ENCODE results near the gene FBXO24.

Gene FBXO24

GRCh38 chr7:100575206-100575631 lies 10.9 kb upstream of the FBXO24 start:
- DNase-seq: no peak

- DNase-seq: no peak
Measured at GRCh38 chr7:100575746-100576383, 10.3 kb upstream of the FBXO24 start.

GRCh38 chr7:100576384-100576993 lies 9.6 kb upstream of the FBXO24 start:
- no peak for DNase-seq

- no peak for DNase-seq
Measured at GRCh38 chr7:100577103-100577502, 9.0 kb upstream of the FBXO24 start.

GRCh38 chr7:100577507-100577906 lies 8.6 kb upstream of the FBXO24 start:
- no peak for DNase-seq

- DNase-seq: no peak
Measured at GRCh38 chr7:100578246-100579183, 7.6 kb upstream of the FBXO24 start.

- DNase-seq: no peak
Measured at GRCh38 chr7:100580466-100581283, 5.5 kb upstream of the FBXO24 start.

- no peak for DNase-seq
Measured at GRCh38 chr7:100582041-100582579, 4.0 kb upstream of the FBXO24 start.

GRCh38 chr7:100582650-100583049 lies 3.5 kb upstream of the FBXO24 start:
- DNase-seq: no peak

GRCh38 chr7:100583132-100584053 lies 2.7 kb upstream of the FBXO24 start:
- DNase-seq: peak; percentile 82

GRCh38 chr7:100584054-100584682 lies 2.0 kb upstream of the FBXO24 start:
- DNase-seq: no peak

- DNase-seq: no peak
Measured at GRCh38 chr7:100584683-100585510, 1.2 kb upstream of the FBXO24 start.

GRCh38 chr7:100585511-100586265 lies 440 bp upstream of the FBXO24 start, which contains the start of gene LRCH4:
LRCH4 (minus strand) TSS chr7:100586129; CDS start chr7:100586100, 29 bp downstream.
- peak; percentile 83 for DNase-seq

- DNase-seq: no peak
Measured at GRCh38 chr7:100588438-100588837, 2.3 kb downstream of the FBXO24 start.

GRCh38 chr7:100589341-100589947 lies 3.3 kb downstream of the FBXO24 start:
- no peak for DNase-seq

GRCh38 chr7:100590077-100590737 lies 4.1 kb downstream of the FBXO24 start:
- DNase-seq: no peak

- no peak for DNase-seq
Measured at GRCh38 chr7:100591596-100591995, 5.5 kb downstream of the FBXO24 start.

- no peak for DNase-seq
Measured at GRCh38 chr7:100595188-100595587, 9.1 kb downstream of the FBXO24 start.
